HG02763 (cell line): Measurements from ENCODE around the gene GJC2.
"Not testable (repeated sequence)": the region's sequence is repeated elsewhere in the genome, so short reads cannot be mapped to it uniquely, and the experiment has no call there.

Source experiments
- ATAC-seq: cut with Tn5 transposase; IDR thresholded peaks from one replicate; pipeline ENCODE4 v1.9.1; 2021; ENCODE audit warnings: mild to moderate bottlenecking, moderate library complexity; ENCODE audit not compliant: unreplicated experiment

Gene GJC2

DNA sequence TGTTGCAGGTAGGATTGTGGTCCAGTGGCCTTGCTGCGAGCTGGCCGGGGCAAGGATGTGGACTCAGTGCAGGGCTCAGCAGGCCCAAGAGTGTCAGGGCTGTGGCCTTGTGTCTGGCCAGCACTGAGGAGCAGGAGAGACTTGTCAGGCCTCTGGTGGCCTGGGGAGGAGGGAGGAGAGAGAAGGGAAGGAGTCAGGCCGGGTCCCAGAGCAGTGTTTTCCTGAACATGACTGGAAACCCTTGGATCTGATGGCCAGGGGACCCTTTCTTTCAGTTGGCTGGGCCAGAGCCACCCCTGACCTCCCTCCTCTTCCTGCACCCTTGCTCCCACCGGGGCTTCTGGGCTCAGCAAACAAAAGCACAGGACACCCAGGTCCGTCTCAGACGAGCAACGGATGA lies 20.9 kb downstream of the GJC2 start:
- ATAC-seq = no peak

GRCh38 chr1:228171221-228171891 lies 21.6 kb downstream of the GJC2 start:
- ATAC-seq = no peak

GRCh38 chr1:228172591-228173527 lies 23.1 kb downstream of the GJC2 start:
- no peak for ATAC-seq

- ATAC-seq = not testable (repeated sequence)
Observed at GRCh38 chr1:228173528-228174481, 24.1 kb downstream of the GJC2 start.

- ATAC-seq = no peak
Observed at GRCh38 chr1:228174482-228175315, 25.0 kb downstream of the GJC2 start.

DNA sequence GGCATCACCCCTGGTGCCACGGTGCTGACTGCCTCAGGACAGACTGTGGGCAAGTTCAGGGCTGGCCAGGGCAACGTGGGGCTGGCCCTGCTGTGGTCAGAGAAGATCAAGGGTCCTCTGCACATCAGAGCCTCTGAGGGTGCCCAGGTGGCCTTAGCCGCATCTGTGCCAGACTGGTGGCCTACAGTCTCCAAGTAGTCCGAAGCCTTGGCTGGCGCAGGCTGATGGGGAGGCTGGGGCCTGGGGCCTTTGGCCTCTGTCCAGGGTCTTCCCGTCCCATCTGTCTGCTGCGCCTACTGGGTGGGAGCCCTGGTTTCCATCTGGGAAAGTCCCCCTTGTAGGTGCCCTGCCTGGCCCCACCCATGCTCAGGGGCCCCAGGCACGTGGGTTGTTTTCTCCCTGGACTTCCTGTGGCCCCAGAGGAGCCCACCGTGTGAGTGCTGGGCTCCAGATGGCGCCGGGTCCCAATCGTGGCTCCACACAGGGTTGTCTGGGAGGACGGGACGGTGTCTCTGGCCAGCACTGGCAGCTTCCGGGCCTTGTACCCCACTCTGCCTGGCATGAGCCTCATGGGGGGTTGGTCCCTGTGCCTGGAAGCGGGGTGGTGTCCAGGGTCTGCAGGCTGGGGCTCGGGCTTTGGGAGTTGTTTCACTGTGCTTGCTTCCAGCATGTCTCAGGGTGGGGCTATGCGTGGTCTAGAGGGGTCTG lies 25.7 kb downstream of the GJC2 start:
- ATAC-seq = no peak

DNA sequence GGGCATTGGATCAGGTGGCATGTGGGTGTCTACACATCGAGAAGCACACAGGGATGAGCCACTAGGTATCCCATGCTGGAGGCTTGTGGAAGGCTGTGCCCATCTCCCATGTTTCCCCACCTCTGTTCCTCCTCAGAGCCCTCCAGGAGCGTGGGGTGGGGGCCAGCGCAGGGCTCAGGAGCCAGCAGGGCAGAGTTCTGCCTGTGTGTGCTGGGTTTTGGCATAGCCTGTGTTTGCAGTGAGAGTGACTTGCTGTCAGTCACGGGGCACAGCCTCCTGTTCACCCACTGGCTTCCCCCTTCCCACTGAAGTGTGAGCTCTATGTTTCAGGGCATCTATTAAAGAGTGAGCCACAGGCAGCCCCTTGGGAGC lies 26.3 kb downstream of the GJC2 start:
- no peak for ATAC-seq

GRCh38 chr1:228176461-228177182 lies 26.9 kb downstream of the GJC2 start:
- no peak for ATAC-seq

- ATAC-seq = no peak
Observed at GRCh38 chr1:228177183-228177475, 27.4 kb downstream of the GJC2 start.

DNA sequence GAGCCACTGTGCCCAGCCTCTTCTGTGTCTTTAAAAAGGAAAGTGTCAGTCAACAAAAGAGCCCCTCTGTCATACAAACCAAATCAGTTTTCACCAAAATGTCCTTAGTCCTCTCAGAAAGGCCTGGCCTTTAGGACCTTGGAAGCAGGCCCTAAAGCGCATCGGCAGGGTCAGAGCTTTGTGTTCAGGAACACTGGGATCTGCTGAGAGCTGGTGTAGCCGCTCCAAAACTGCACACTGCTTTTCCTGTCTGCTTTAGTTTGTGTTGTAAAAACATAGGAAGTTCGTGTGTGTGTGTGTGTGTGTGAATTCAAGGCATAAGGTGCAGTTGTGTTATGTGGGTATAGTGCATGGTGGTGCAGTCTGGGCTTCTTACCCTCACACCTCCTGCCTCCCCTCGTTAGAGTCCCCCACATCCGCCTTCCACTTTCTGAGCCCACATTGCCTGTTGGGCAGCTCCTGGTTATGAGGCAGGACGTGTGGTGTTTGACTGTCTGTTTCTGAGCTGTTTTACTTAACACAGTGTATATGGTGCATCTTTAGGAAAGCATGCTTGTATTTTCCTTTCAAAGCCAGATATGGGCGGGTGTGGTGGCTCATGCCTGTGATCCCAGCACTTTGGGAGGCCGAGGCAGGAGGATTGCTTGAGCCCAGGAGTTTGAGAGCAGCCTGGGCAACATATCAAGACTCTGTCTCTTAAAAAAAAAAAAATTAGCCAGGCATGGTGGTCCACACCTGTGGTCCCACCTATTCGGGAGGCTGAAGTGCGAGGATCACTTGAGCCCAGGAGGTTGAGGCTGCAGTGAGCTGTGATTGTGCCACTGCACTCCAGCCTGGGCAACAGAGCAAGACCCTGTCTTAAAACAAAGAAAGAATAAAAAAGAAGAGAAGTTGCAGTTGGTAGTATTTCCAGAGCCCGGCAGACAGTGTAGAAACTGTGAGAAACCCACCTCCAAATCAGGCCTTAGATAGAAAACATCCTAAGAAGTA lies 28.3 kb downstream of the GJC2 start:
- ATAC-seq = no peak

DNA sequence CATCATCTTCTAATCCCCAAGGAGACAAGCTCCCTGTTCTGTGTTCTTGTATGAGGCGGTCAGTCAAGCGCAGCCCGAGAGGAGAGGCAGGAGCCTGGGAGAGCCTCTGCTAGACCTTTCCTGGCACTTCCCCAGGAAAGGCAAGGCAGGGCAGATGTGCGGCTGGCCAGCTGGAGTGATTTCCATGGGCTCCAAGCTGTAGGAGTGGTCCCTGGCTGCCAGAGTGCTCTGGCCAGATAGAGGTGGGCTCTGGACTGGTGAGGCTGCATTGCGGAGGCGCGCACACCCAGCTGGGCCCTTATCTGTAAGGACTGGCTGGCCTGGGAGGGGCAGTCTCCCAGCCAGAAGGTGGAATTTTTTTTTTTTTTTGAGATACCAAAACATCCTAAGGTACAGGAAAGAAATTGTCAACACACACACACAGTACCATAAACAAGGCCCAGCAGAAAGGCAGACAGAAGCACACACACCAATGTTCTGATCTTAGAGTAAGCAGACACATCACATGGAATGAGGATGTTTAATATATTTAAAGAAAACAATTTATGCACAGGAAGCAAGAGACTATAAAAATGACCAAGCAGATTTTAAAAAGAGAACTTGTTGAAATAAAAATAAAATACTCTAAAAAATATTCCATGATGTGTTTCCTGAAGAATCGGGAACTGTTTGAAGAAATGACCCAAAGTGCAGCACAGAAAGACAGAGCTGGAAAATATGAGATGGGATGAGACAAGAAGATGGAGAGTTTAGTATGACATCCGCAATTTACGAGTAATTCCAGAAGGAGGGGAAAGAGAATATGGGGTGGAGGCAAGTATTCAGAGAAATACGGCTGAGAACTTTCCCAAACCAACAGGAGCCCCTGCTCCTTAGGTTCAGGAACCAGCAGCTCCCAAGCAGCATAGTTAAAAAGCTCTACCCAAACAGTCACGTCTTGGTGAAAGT lies 29.3 kb downstream of the GJC2 start:
- no peak for ATAC-seq

DNA sequence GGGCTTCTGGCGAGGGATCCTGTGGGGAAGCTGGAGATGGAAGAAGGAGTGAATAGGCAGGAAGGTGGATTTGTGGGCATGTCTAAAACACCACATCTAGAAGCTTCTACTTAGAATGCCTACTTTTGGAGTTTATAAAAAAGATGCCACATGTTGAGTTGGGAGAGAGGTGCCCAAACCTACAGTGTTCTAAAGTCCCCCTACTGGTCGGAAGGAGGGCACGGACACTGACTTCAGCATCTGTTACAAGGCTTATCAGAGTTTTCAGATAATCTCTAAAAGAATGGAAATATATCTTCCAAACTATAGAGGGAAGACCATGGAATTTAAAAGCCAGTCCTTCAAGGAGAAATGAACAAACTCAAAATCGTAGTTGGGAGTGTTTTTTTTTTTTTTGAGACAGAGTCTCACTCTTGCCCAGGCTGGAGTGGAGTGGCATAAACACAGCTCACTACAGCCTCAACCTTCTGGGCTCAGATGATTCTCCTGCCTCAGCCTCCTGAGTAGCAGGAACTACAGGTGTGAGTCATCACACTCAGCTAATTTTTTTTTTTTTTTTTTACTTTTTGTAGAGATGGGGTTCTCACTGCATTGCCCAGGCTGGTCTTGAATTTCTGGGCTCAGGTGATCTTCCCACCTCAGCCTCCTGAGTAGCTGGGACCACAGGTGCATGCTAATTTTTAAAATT lies 30.7 kb downstream of the GJC2 start:
- no peak for ATAC-seq

DNA sequence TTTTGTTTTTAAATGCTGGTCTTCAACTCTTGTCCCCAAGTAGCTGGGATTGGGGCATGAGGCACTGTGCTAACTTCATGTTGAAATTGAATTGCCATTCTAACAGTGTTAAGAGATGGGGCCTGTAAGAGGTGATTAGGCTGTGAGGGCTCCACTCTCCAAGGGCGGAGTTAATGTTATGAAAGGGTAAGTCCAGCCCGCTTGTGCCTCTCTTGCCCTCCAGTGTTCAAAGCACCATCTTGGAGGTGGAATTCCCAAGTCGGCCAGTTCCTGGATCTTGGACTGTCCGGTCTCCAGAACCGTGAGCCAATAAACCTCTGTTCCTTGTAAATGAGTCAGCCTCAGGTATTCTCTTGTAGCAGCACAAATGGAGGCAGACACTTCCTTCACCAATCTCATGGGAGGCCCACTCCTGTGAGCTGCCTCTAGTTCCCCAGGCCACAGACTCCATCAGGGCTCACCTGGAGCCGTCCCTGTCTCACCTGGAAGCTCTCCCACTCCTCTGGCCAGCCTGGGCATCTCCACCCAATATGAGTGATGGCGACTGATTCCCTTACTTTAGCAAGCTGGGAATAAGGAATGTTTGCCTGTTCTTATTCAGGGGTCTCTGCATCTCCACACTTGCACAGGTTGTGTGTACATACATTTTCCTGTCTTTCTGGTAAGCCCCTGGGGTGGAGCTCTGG lies 31.4 kb downstream of the GJC2 start:
- ATAC-seq = no peak

DNA sequence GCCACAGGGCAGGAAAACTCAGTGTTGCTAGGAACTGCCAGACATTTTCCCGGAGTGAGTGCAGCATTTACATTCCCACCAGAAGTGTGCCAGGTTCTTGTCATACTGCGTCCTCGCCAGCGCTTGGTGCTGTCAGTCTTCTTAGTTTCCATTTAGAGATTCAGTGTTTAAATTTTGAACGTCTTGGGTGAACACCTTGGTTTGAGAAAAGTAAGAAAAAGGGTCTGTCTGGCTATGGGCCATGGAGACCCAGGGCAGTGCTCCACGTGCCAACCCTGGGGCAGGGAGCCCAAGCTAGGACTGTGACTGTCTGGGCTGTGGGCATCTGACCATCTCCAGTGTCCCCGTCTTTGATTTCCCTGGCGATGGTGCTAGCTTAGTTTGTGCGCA lies 31.9 kb downstream of the GJC2 start:
- no peak for ATAC-seq

GRCh38 chr1:228182296-228183030 lies 32.7 kb downstream of the GJC2 start:
- no peak for ATAC-seq
